ENCODE measurements around the gene ILDR2.

ILDR2 gene

GRCh38 chr1:166956057-166956850, 19.1 kb downstream of the ILDR2 start:
- no peak for TF ChIP-seq CTCF (IDR thresholded peaks at IDR 0.05; ENCODE audit: low read depth, low read length, missing control alignments)
- in situ Hi-C loops (cut with HindIII; ENCODE audit: low sequenced_read_pairs), result no loop called here
- no peak overlapping the region for H3K4me3 ChIP-seq (ENCODE audit: low read depth, low read length)
- DNase-seq (ENCODE audit: low read depth), result no peak

- no peak for DNase-seq (ENCODE audit: low read depth)
- no peak overlapping the region for H3K4me3 ChIP-seq (ENCODE audit: low read depth, low read length)
- in situ Hi-C loops (cut with HindIII; ENCODE audit: low sequenced_read_pairs), result no loop called here
- no peak for TF ChIP-seq CTCF (IDR thresholded peaks at IDR 0.05; ENCODE audit: low read depth, low read length, missing control alignments)
Observed at GRCh38 chr1:166953491-166953890, 21.8 kb downstream of the ILDR2 start.

GRCh38 chr1:166952002-166952746, 23.2 kb downstream of the ILDR2 start:
- DNase-seq (ENCODE audit: low read depth), result peak; percentile 92
- H3K4me3 ChIP-seq (ENCODE audit: low read depth, low read length), result no peak overlapping the region
- in situ Hi-C loops (cut with HindIII; ENCODE audit: low sequenced_read_pairs), result no loop called here
- no peak for TF ChIP-seq CTCF (IDR thresholded peaks at IDR 0.05; ENCODE audit: low read depth, low read length, missing control alignments)

- no peak for DNase-seq (ENCODE audit: low read depth)
- no peak for TF ChIP-seq CTCF (IDR thresholded peaks at IDR 0.05; ENCODE audit: low read depth, low read length, missing control alignments)
- in situ Hi-C loops (cut with HindIII; ENCODE audit: low sequenced_read_pairs), result no loop called here
- H3K4me3 ChIP-seq (ENCODE audit: low read depth, low read length), result no peak overlapping the region
Observed at GRCh38 chr1:166951050-166951449, 24.3 kb downstream of the ILDR2 start.

- no peak for DNase-seq (ENCODE audit: low read depth)
- in situ Hi-C loops (cut with HindIII; ENCODE audit: low sequenced_read_pairs), result no loop called here
- no peak for TF ChIP-seq CTCF (IDR thresholded peaks at IDR 0.05; ENCODE audit: low read depth, low read length, missing control alignments)
- H3K4me3 ChIP-seq (ENCODE audit: low read depth, low read length), result no peak overlapping the region
Observed at GRCh38 chr1:166950156-166950555, 25.2 kb downstream of the ILDR2 start.

- no peak overlapping the region for H3K4me3 ChIP-seq (ENCODE audit: low read depth, low read length)
- in situ Hi-C loops (cut with HindIII; ENCODE audit: low sequenced_read_pairs), result no loop called here
- no peak for DNase-seq (ENCODE audit: low read depth)
- TF ChIP-seq CTCF (IDR thresholded peaks at IDR 0.05; ENCODE audit: low read depth, low read length, missing control alignments), result no peak
Observed at GRCh38 chr1:166948856-166949350, 26.4 kb downstream of the ILDR2 start.

Data from astrocyte of the cerebellum (primary cell).